22Rv1 (cell line): Measurements from ENCODE around the gene BCO2.

Experiments
- ZFX ChIP-seq: fragments of 450-650 bp; IDR thresholded peaks from 2 replicates; pipeline ENCODE4 v1.6.1; 2017; ENCODE audit warnings: antibody characterized with exemption, borderline replicate concordance
- TF ChIP-seq, protein P1 (sequence below): fragments of 450-650 bp; IDR thresholded peaks from 2 replicates; pipeline ENCODE4 v1.5.1; 2017; ENCODE audit warnings: mild to moderate bottlenecking

DNA sequence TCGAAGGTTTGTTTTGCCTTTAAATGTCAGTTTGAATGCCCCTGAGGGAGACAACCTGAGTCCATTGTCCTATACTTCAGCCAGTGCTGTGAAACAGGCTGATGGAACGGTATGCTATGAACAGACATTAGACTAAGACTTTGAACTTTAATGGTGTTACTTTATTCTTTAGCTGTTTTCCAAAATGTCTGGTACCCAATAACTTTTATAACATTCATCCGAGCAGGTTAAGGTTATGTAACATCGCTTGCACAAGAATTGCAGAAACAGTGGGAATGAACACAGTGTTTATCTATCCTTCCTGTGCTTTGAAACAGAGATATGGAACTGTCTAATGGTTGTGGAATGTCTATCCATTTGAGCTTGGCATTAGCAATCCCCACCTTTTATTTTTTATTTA is 38.4 kb downstream of the BCO2 start:
- TF ChIP-seq, protein P1, sequence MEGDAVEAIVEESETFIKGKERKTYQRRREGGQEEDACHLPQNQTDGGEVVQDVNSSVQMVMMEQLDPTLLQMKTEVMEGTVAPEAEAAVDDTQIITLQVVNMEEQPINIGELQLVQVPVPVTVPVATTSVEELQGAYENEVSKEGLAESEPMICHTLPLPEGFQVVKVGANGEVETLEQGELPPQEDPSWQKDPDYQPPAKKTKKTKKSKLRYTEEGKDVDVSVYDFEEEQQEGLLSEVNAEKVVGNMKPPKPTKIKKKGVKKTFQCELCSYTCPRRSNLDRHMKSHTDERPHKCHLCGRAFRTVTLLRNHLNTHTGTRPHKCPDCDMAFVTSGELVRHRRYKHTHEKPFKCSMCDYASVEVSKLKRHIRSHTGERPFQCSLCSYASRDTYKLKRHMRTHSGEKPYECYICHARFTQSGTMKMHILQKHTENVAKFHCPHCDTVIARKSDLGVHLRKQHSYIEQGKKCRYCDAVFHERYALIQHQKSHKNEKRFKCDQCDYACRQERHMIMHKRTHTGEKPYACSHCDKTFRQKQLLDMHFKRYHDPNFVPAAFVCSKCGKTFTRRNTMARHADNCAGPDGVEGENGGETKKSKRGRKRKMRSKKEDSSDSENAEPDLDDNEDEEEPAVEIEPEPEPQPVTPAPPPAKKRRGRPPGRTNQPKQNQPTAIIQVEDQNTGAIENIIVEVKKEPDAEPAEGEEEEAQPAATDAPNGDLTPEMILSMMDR, result no peak
- no peak for TF ChIP-seq ZFX
